T-helper 17 cell (primary cell): ENCODE results near the gene RAC3. TPM values are rescaled to one million over a fixed set of nuclear protein-coding genes. Genes with fewer than 3 reads are reported as not detected.
A peak's percentile ranks its signal among the peaks of the same experiment; 100 is the strongest.

Source experiments
- ATAC-seq: fragments of 150-1000 bp; cut with Tn5 transposase; 2 replicates; pipeline ENCODE4 v1.10.0; 2021; ENCODE audit warnings: mild to moderate bottlenecking, moderate library complexity
- DNase-seq, 3 donors: peaks; one replicate each; pipeline versions ENCODE4 v3.0.0 to v3.0.0-alpha.2; 2020 to 2021
- H3K9me3 ChIP-seq: one replicate; pipeline ENCODE4 v1.7.0; 2013; ENCODE audit warnings: low read length, mild to moderate bottlenecking; ENCODE audit not compliant: control insufficient read depth, poor library complexity, severe bottlenecking
- H3K27ac Mint-ChIP-seq: one replicate; pipeline ENCODE4 v1.8.0; 2022; ENCODE audit warnings: mild to moderate bottlenecking, moderate library complexity, mixed read lengths
- H3K27me3 Mint-ChIP-seq: one replicate; pipeline ENCODE4 v1.8.0; 2022; ENCODE audit warnings: mixed read lengths
- H3K36me3 Mint-ChIP-seq: one replicate; pipeline ENCODE4 v1.8.0; 2022; ENCODE audit warnings: low read depth, mixed read lengths
- H3K4me1 Mint-ChIP-seq: one replicate; pipeline ENCODE4 v1.8.0; 2022; ENCODE audit warnings: mild to moderate bottlenecking, mixed read lengths
- H3K4me3 Mint-ChIP-seq: one replicate; pipeline ENCODE4 v1.8.0; 2022; ENCODE audit warnings: mild to moderate bottlenecking, moderate library complexity, mixed read lengths
- total RNA-seq, 4 donors: library from RNA in 2 of 4; stranded (reverse) in 2 of 4; gene quantifications; one replicate each; pipeline ENCODE4 v1.2.3 and lab custom pipeline; 2022 to 2026

The RAC3 gene
- total RNA-seq, 2 donors from 2014 or later: 2.6 to 3.1 TPM

DNA sequence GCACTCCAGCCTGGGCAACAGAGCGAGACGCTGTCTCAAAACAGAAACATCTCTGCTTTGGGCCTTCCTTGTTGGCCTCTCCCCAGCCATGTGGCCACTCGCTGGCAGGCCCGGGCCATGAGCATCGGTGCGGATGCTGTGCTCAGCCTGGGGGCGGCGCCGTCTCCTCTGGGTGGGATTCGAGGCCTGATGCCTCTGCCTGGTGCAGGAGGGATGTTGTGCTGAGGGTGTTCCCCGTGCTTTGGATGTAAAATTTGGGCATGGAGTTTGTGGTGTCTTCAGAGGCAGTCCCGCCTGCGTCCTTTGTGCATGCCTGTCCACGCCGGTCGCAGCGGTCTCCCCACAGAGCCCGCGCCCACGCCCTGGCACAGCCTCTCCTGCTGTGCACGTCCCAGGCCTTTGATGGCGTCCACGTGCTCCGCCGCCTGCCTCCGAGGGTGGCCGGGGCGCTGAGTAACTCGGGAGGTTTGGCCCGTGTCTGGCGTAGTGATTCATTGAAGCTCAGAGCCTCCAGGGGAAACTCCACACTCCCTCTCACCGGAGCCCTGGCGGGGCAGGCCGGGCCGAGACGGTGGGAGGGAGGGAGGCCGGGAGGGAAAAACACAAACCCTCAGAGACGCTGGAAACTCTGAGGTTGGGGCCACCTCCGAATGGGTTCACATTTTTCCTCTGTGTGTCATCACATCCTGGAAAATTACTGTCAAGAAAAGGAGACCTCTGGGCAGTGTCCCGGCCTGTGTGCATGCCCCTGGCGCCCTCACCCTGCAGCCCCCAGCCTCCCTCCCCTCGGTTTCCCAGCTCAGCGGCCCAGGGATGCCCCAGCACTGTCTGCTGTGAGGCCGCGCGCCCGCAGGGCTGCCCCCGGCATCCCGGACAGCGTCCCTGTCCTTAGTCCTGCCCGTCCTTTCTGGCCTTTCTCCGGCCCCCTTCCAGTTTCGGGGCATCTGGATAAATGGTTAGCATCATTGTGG lies 27.8 kb upstream of the RAC3 start:
- Mint-ChIP-seq H3K4me1 (no peaks in the 10 kb centered on the region), H3K27ac (no peak overlapping the region), H3K36me3 (no peaks in the 10 kb centered on the region), H3K4me3 (no peak overlapping the region), H3K27me3 (no peaks in the 10 kb centered on the region)
- no peak for DNase-seq
- peak; percentile 51 for ATAC-seq
- no peaks in the 10 kb centered on the region for H3K9me3 ChIP-seq

DNA sequence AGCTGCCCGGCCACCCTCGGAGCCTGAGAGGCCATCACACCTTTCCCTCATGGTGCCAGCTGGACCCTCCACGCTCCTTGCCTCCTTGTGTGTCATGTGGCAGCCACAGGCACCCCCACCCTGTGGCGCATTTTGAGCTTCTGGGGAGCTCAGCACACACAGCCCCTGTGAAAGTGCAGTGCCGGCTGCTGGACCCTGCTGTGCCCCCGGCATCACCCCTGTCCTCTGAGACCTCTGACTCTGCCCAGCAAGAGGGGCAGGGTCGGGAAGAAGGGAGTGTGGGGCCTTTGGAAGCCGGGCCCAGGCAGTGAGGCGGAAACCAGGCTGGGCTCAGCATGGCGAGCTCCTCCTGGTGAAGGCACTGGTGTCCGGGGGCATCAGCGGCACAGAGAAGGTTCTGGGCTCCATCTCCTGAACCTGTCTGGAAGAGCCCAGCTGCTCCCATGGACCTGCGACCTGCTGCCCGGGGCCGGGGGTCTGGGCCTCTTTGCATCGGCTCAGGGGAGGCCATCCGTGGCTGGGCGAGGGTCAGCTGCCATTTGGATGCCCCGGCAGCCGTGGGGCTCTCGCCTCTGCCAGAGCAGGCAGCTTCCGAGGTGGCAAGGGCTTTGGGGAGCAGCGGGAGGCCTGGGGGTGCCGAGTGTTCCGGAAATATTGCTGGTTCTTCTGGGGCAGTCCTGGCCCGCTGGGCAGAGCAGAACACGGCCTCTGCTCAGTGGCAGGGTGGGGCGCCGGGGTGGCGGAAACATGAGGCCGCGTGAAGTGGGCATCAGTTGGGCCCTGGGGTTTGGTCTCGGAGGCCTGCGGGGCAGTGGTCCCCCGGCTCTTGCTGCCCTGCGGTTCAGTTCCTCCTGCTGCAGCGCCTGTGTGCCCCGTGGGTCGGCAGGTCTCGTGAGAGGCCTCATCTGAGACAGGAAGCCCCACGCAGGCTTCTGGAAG lies 26.7 kb upstream of the RAC3 start:
- DNase-seq: no peak
- Mint-ChIP-seq H3K4me1 (no peaks in the 10 kb centered on the region), H3K4me3 (no peak overlapping the region), H3K36me3 (no peaks in the 10 kb centered on the region), H3K27me3 (no peaks in the 10 kb centered on the region), H3K27ac (no peak overlapping the region)
- H3K9me3 ChIP-seq: no peaks in the 10 kb centered on the region
- no peak for ATAC-seq

DNA sequence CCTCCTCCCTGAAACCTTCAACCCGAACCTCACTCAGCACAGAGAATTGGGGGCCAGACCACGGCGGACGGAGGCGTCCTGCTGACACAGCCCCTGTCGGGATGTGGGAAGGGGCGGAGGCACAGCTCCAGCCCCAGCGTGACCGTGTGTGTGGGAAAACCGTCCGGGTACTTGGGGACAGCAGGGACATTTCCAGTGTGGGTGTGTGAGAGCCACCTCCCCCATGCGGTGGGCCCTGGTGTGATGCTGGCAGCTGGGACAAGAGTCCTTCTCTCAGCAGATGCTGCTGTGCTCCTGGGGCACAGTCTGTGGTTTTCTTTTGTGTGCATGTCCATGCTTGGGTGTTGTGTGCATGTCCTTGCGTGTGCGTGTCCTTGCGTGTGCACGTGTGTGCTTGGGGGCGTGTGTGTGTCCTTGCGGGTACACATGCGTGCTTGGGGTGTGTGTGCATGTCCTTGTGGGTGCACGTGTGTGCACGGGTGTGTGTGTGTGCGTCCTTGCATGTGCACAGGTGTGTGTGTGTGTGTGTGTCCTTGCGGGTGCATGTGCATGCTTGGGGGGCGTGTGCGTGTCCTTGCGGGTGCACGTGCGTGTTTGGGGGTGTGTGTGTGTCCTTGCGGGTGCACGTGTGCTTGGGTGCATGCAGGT lies 25.7 kb upstream of the RAC3 start:
- H3K9me3 ChIP-seq: no peaks in the 10 kb centered on the region
- H3K27ac Mint-ChIP-seq: no peak overlapping the region
- ATAC-seq (no peak), DNase-seq (no peak)
- no peaks in the 10 kb centered on the region for H3K4me1 Mint-ChIP-seq
- no peaks in the 10 kb centered on the region for H3K36me3 Mint-ChIP-seq
- no peak overlapping the region for H3K4me3 Mint-ChIP-seq
- H3K27me3 Mint-ChIP-seq: no peaks in the 10 kb centered on the region

DNA sequence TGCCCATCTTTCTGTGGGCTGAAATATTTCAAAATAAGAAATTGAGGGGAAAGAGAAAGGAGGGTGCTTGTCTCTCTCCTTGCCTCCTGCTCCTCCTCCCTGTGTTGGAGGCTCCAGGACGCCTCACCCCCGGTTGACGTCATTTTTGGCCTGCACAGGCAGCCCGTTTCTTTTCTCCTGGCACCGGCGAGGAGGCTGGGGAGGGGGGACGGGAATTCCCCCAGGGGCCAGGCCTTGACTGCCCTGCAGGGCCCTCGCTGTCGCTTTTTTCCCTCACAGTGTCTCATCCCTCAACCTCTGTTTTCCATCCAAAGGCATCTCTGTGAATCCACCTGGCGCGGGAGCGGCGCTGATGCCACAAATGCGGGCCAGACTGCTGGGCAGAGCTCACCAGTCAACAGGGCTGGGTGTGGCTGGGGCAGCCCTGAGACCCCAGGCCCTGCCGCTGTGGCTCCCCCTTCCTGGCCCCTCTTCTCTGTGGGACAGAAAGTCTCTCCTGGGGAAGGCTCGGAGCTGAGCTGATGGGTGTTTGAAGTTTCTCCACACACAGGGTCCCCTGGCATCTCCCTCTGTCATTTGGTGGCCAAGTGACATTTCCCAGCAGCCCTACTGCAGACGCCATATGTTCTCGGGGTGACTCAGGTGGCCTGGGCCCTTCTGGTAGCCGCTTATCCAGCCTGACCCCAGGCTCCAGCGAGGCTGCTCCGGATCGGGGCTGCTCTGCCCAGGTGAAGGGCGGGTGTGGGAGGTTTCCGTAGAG lies 24.8 kb upstream of the RAC3 start:
- DNase-seq: no peak
- H3K4me3 Mint-ChIP-seq: no peak overlapping the region
- no peaks in the 10 kb centered on the region for H3K27me3 Mint-ChIP-seq
- no peaks in the 10 kb centered on the region for H3K9me3 ChIP-seq
- no peak for ATAC-seq
- no peaks in the 10 kb centered on the region for H3K4me1 Mint-ChIP-seq
- H3K27ac Mint-ChIP-seq: no peak overlapping the region
- H3K36me3 Mint-ChIP-seq: no peaks in the 10 kb centered on the region

DNA sequence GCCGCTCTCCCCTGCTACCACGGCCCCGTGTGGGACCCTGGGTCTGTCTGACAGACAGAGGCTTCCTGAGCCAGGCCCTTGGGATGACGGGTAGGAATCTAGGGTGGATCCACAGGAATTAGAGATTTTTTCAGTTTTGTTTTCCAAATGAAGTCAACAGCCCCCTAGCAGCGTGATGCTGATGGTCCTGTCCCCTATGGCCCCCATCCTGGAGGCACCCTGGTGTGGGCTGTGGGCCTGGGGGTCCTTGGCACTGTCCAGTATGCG lies 24.3 kb upstream of the RAC3 start:
- no peak overlapping the region for H3K27ac Mint-ChIP-seq
- H3K4me3 Mint-ChIP-seq: no peak overlapping the region
- ATAC-seq (no peak), DNase-seq (no peak)
- H3K36me3 Mint-ChIP-seq: no peaks in the 10 kb centered on the region
- no peaks in the 10 kb centered on the region for H3K9me3 ChIP-seq
- H3K4me1 Mint-ChIP-seq: no peaks in the 10 kb centered on the region
- no peaks in the 10 kb centered on the region for H3K27me3 Mint-ChIP-seq

DNA sequence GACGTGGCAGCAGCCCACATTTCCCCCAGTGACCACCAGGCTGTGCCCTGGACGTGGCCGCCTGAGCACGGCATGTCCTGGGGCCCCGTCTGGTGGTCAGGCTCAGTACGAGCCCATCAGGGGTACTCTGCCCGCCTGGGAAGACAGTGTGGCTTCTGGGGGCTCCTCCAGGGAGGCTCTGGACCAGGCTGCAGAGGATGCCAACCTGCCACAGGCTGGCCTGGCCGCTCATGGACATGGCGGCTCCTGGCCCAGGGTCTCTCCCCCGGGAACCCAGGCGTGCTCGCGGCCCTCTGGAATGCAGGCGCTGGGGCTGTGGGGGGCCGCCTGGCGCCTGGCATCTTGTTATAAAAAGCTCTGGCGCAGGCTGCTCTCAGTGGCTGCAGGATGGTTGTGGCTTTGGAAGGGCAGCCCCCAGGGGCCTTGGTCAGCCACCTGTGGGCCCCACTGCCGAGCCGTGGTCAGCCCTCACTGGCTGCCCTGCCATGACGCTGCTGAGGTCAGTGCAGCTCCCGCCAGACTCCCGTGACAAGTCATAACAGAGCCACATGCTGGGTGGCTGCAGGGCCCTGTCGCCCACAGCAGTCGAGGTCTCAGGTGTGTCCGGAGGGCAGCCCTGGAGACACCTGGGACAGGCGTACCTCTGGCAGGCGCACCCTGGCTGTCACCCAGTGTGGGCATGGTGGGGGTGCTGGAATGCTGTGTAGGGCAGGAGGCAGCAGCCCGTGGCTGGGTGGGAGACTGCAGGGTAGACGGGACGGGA lies 23.8 kb upstream of the RAC3 start:
- no peak for DNase-seq
- no peaks in the 10 kb centered on the region for H3K36me3 Mint-ChIP-seq
- H3K4me3 Mint-ChIP-seq: peak overlapping the region; percentile 19
- no peaks in the 10 kb centered on the region for H3K4me1 Mint-ChIP-seq
- H3K27me3 Mint-ChIP-seq: no peaks in the 10 kb centered on the region
- no peaks in the 10 kb centered on the region for H3K9me3 ChIP-seq
- no peak for ATAC-seq
- no peak overlapping the region for H3K27ac Mint-ChIP-seq

DNA sequence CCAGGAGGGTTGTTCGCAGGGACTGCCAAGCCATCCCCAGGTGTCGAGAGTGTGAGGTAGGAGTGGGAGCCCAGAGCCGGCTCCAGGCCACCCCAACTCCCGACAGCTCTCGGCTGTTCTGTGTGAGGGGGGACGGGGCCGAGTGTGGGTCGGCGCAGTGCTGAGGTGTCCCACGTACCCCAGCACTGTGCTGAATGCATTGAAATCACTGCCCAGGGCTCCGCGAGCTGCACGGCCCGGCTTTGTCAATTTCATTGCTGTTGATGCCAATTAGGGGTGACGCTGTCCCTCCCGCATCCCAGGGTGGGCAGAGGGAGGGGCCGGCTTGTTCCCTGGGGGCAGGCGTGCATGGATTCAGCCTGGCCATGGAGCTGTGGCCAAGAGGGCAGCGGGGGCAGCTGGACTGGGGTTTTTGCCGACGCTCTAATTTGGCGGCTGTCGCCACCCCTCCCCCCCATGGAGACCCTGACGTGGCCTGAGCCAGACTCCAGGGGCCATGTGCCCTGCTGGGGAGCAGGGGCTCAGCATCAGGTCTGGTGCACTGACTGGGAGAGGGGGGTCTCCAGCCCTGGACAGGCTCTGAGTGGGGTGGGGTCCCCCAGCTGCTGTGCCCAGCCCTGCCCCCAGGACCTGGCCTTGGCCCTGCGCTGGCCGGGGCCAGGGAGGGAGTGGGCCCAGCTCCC lies 23.1 kb upstream of the RAC3 start:
- no peaks in the 10 kb centered on the region for H3K36me3 Mint-ChIP-seq
- no peaks in the 10 kb centered on the region for H3K4me1 Mint-ChIP-seq
- H3K27ac Mint-ChIP-seq: no peak overlapping the region
- ATAC-seq (no peak), DNase-seq (no peak)
- H3K4me3 Mint-ChIP-seq: no peak overlapping the region
- no peaks in the 10 kb centered on the region for H3K9me3 ChIP-seq
- no peaks in the 10 kb centered on the region for H3K27me3 Mint-ChIP-seq

DNA sequence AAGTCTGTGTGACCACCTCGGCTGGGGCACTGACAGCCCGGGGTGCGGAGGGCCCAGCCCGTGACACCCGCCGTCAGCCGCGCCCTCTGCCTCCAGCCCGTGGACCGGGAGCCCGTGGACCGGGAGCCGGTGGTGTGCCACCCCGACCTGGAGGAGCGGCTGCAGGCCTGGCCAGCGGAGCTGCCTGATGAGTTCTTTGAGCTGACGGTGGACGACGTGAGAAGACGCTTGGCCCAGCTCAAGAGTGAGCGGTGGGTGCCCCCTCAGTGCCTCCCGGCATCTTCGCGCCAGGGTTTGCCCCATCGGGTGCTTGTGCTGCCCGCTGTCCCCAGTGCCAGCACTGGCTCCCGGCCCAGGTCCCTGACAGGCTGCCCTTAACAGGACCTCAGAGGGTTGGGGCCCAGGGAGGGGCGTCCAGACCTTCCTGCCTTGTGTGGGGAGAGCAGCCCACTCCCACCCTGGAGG lies 22.5 kb upstream of the RAC3 start:
- DNase-seq (no peak), ATAC-seq (no peak)
- H3K9me3 ChIP-seq: no peaks in the 10 kb centered on the region
- Mint-ChIP-seq H3K4me3 (no peak overlapping the region), H3K27ac (no peak overlapping the region), H3K27me3 (no peaks in the 10 kb centered on the region), H3K4me1 (no peaks in the 10 kb centered on the region), H3K36me3 (no peaks in the 10 kb centered on the region)

DNA sequence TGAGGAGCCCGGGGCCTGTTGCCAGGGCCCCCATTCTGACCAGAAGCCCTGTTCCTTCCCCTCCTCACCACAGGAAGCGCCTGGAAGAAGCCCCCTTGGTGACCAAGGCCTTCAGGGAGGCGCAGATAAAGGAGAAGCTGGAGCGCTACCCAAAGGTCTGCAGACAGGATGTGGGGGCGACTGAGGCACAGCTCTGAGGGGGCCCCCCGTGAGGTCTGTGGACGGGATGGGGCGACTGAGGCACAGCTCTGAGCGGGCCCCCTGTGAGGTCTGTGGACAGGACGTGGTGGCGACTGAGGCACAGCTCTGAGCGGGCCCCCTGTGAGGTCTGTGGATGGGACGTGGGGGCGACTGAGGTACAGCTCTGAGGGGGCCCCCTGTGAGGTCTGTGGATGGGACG lies 22.1 kb upstream of the RAC3 start:
- Mint-ChIP-seq H3K36me3 (no peaks in the 10 kb centered on the region), H3K27ac (no peak overlapping the region), H3K27me3 (no peaks in the 10 kb centered on the region), H3K4me1 (no peaks in the 10 kb centered on the region), H3K4me3 (no peak overlapping the region)
- DNase-seq: no peak
- H3K9me3 ChIP-seq: no peaks in the 10 kb centered on the region
- ATAC-seq: no peak

DNA sequence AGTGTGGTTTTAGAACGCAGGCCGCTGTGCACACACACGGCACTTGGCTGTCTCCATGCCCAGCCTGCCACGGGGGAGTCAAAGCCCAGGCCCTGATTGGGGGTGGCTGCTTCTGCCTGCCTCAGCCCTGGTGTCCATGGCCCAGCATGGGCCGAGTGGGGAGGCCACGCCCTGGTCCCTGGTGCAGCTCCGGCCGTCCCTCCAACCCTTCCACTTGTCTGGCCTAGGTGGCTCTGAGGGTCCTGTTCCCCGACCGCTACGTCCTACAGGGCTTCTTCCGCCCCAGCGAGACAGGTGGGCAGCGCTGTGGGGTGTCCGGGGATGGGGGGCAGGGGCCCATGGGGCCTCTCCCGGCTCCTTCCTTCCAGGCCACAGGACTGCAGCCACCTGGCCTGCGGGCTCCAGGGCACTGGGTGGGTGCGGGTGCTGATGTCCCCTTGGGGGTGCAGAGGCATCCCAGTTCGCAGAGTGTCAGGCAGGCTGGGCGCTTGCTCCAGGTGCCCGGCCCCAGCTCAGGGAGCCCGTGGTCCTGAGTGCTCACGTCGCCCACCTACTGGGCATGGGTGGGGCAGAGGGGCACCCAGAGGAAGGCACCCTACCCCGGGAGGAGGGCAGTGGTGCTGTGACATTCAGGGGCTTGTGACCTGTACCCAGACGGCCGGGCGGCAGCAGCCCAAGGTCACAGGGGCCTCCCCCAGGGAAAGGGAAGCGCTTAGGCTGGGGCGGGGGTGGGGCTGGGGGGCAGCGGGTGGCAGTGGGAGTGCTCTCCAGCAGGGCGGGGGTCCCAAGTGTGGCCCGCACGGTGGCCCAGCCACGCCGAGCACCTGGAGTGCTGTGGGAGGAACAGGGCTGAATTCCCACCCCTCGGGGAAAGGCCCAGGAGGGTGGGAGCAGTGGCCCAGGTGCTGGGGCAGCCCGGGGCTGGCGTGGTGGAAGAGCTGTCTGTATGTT lies 20.6 kb upstream of the RAC3 start:
- no peaks in the 10 kb centered on the region for H3K4me1 Mint-ChIP-seq
- no peak for DNase-seq
- no peak for ATAC-seq
- H3K4me3 Mint-ChIP-seq: no peak overlapping the region
- no peaks in the 10 kb centered on the region for H3K27me3 Mint-ChIP-seq
- no peak overlapping the region for H3K27ac Mint-ChIP-seq
- H3K9me3 ChIP-seq: no peaks in the 10 kb centered on the region
- no peaks in the 10 kb centered on the region for H3K36me3 Mint-ChIP-seq

DNA sequence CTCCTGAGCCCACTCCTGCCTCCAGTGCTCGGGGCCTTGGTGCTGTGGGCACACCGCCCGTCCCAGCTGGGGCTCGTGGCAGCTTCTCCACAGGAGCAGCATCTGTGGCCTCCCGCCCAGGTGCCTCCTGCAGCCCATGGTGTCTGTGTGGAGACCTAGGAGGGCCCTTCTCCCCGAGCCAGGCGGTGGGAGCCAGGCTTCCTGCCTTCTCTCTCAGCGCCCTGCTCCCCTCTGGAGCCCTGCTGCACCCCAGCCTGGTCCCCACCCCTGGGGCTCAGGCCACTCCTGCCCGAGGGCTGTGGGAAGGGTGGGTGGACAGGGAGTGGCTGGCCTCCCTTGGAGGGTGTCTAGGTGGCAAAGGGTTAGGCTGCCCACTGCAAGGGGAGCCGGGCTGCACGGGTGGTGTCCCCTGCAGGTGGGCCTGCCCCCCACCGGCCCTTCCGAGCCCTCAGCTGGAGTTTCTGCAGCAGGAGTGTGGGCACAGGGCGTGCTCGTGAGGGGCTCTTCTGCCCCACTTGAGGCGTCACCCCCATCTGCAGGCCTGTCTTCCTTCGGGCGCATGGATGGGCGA lies 19.8 kb upstream of the RAC3 start:
- no peaks in the 10 kb centered on the region for H3K36me3 Mint-ChIP-seq
- H3K27ac Mint-ChIP-seq: no peak overlapping the region
- DNase-seq (no peak), ATAC-seq (no peak)
- no peak overlapping the region for H3K4me3 Mint-ChIP-seq
- no peaks in the 10 kb centered on the region for H3K9me3 ChIP-seq
- no peaks in the 10 kb centered on the region for H3K4me1 Mint-ChIP-seq
- no peaks in the 10 kb centered on the region for H3K27me3 Mint-ChIP-seq
